ENCODE data around the gene RAB11FIP4.
A peak's percentile ranks its signal among the peaks of the same experiment; 100 is the strongest.
"Not testable (repeated sequence)": the region's sequence is repeated elsewhere in the genome, so short reads cannot be mapped to it uniquely, and the experiment has no call there.

RAB11FIP4 gene, protein sequence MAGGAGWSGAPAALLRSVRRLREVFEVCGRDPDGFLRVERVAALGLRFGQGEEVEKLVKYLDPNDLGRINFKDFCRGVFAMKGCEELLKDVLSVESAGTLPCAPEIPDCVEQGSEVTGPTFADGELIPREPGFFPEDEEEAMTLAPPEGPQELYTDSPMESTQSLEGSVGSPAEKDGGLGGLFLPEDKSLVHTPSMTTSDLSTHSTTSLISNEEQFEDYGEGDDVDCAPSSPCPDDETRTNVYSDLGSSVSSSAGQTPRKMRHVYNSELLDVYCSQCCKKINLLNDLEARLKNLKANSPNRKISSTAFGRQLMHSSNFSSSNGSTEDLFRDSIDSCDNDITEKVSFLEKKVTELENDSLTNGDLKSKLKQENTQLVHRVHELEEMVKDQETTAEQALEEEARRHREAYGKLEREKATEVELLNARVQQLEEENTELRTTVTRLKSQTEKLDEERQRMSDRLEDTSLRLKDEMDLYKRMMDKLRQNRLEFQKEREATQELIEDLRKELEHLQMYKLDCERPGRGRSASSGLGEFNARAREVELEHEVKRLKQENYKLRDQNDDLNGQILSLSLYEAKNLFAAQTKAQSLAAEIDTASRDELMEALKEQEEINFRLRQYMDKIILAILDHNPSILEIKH

DNA sequence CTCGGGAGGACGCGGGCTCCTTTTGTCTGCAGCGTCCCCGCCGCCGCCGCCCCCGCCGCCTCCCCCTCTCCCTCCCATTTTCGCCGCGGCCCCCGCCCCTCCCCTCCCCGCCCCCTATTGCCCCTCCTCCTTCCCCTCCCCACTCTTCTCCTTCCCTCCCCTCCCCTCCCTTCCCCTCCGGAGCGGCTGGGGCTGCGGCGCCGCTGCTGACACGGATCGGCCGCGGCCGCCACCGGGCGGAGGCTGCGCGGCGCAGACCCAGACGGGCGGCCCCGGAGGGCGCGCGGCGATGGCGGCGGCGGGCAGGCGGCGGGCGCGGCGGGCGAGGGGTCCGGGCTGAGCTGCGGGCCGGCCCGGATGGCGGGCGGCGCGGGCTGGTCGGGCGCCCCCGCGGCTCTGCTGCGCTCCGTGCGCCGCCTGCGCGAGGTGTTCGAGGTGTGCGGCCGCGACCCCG, at the start of gene RAB11FIP4:
Gene RAB11FIP4, plus strand, starts transcription at position 180 of the 454 bp plus-strand sequence. Its CDS starts 178 bp downstream, at position 358.
- Histone ChIP-seq H3K27me3 (ENCODE audit: insufficient read depth, poor library complexity, severe bottlenecking) (peaks cover 26% of the 10 kb centered on the region), H3K9me3 (ENCODE audit: severe bottlenecking) (no peaks in the 10 kb centered on the region), H3K4me3 (ENCODE audit: severe bottlenecking) (peak within 1 kb of the TSS; percentile 26), H3K36me3 (ENCODE audit: low read depth) (no peaks in the 10 kb centered on the region), H3K4me1 (ENCODE audit: insufficient read depth, poor library complexity, severe bottlenecking) (no peaks in the 10 kb centered on the region), H3K27ac (ENCODE audit: poor library complexity, severe bottlenecking) (no peak within 1 kb of the TSS)
- TF ChIP-seq, protein P1, sequence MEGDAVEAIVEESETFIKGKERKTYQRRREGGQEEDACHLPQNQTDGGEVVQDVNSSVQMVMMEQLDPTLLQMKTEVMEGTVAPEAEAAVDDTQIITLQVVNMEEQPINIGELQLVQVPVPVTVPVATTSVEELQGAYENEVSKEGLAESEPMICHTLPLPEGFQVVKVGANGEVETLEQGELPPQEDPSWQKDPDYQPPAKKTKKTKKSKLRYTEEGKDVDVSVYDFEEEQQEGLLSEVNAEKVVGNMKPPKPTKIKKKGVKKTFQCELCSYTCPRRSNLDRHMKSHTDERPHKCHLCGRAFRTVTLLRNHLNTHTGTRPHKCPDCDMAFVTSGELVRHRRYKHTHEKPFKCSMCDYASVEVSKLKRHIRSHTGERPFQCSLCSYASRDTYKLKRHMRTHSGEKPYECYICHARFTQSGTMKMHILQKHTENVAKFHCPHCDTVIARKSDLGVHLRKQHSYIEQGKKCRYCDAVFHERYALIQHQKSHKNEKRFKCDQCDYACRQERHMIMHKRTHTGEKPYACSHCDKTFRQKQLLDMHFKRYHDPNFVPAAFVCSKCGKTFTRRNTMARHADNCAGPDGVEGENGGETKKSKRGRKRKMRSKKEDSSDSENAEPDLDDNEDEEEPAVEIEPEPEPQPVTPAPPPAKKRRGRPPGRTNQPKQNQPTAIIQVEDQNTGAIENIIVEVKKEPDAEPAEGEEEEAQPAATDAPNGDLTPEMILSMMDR (IDR thresholded peaks at IDR 0.05; ENCODE audit: poor library complexity, severe bottlenecking), result no peak
- 0 out of 3 replicates have a peak, but pooled peaks have one; percentile 16 for ATAC-seq (ENCODE audit: low read depth)
- DNase-seq (ENCODE audit: low spot score), result no peak

DNA sequence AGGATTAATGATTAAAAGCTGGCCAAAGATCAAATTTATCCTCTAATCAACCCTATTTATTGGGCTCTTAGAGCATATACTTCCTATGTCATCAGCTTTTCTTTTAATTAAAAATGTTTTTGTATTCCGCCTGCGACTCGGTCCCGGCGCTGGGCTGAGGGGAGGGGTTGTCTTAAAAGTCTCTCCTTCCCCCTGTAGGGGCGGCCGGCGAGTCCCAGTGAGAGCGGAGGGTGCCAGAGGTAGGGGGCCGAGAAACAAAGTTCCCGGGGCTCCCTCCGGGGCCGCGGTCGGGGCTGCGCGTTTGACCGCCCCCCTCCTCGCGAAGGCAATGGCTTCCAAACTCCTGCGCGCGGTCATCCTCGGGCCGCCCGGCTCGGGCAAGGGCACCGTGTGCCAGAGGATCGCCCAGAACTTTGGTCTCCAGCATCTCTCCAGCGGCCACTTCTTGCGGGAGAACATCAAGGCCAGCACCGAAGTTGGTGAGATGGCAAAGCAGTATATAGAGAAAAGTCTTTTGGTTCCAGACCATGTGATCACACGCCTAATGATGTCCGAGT, 46.2 kb upstream of the RAB11FIP4 start:
- peak; percentile 14; the same call in 1 of the 3 replicates for ATAC-seq (ENCODE audit: low read depth)
- H3K36me3 ChIP-seq (ENCODE audit: low read depth), result peaks cover 52% of the 10 kb centered on the region

DNA sequence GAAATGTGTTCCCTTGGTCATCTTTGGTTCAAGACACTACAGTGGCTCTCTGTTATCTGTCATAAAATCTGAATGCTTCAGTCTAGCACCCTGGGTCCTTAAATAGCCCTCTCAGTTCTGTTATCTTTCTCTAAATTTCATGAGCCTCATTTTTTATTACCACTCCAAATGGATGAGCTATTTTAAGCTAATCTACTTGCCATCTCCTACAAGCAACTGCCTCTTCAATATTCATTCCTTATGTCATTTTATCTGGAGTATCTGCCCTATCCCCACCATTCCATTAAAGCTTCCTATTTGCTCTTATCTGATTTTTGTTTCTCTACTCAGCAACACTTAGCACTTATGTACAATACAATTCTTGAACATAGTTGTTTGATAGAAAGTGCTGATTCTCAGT, 42.0 kb upstream of the RAB11FIP4 start:
- TF ChIP-seq, protein P1 (IDR thresholded peaks at IDR 0.05; ENCODE audit: poor library complexity, severe bottlenecking), result no peak
- ATAC-seq (ENCODE audit: low read depth) (no peak), DNase-seq (ENCODE audit: low spot score) (no peak)
- H3K4me1 ChIP-seq (ENCODE audit: insufficient read depth, poor library complexity, severe bottlenecking), result no peaks in the 10 kb centered on the region
- no peak overlapping the region for H3K27ac ChIP-seq (ENCODE audit: poor library complexity, severe bottlenecking)
- peaks cover 55% of the 10 kb centered on the region for H3K36me3 ChIP-seq (ENCODE audit: low read depth)
- H3K9me3 ChIP-seq (ENCODE audit: severe bottlenecking), result no peaks in the 10 kb centered on the region
- no peak overlapping the region for H3K4me3 ChIP-seq (ENCODE audit: severe bottlenecking)
- H3K27me3 ChIP-seq (ENCODE audit: insufficient read depth, poor library complexity, severe bottlenecking), result no peaks in the 10 kb centered on the region

More for the DNA sequence above, 46.2 kb upstream of the RAB11FIP4 start:
- DNase-seq (ENCODE audit: low spot score); H3K4me1 ChIP-seq (ENCODE audit: insufficient read depth, poor library complexity, severe bottlenecking); H3K27ac ChIP-seq (ENCODE audit: poor library complexity, severe bottlenecking); H3K4me3 ChIP-seq (ENCODE audit: severe bottlenecking); H3K27me3 ChIP-seq (ENCODE audit: insufficient read depth, poor library complexity, severe bottlenecking); H3K9me3 ChIP-seq (ENCODE audit: severe bottlenecking): not testable (repeated sequence)

DNA sequence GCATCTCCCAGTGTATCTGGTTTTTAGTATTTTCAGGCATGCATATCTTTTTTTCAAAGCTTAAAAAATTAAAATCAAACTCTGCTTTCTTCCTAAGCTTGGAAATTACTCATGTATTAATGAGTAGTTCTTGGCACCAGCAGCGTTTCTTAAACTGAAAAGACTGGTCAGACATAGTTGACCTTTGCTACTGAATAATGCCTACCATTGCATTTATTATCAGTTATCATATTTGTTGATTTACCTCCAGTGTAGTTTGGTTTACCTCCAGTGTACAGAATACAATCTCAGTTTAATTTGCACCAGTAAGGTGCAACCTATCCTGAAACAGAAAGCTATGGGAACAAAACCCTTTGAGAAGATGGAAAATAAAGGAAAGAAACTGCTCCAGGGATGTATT, 35.5 kb upstream of the RAB11FIP4 start:
- Histone ChIP-seq H3K36me3 (ENCODE audit: low read depth) (peaks cover 79% of the 10 kb centered on the region), H3K4me1 (ENCODE audit: insufficient read depth, poor library complexity, severe bottlenecking) (no peaks in the 10 kb centered on the region), H3K4me3 (ENCODE audit: severe bottlenecking) (no peak overlapping the region), H3K27ac (ENCODE audit: poor library complexity, severe bottlenecking) (no peak overlapping the region), H3K27me3 (ENCODE audit: insufficient read depth, poor library complexity, severe bottlenecking) (no peaks in the 10 kb centered on the region), H3K9me3 (ENCODE audit: severe bottlenecking) (no peaks in the 10 kb centered on the region)
- TF ChIP-seq, protein P1 (IDR thresholded peaks at IDR 0.05; ENCODE audit: poor library complexity, severe bottlenecking), result no peak
- DNase-seq (ENCODE audit: low spot score) (no peak), ATAC-seq (ENCODE audit: low read depth) (no peak)

DNA sequence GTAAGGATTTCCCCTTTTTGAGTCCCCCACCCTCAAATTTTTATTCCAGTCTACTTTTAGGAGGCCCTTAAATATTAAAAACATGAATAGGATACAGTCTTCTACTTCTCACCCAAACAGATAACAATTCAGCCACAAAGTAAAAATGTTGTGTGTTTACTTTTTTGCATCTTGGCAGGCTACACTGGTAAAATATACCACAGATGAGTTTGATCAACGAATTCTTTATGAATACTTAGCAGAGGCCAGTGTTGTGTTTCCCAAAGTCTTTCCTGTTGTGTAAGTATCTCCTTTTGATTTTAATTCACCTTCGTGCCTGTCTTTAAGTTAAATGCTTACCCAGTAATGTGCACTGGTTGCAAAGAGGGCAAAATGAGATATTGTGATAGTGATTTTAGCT, 34.4 kb upstream of the RAB11FIP4 start:
- Histone ChIP-seq H3K4me3 (ENCODE audit: severe bottlenecking) (no peak overlapping the region), H3K27ac (ENCODE audit: poor library complexity, severe bottlenecking) (no peak overlapping the region), H3K36me3 (ENCODE audit: low read depth) (peaks cover 81% of the 10 kb centered on the region)

More for the DNA sequence above, 34.4 kb upstream of the RAB11FIP4 start:
- no peak for ATAC-seq (ENCODE audit: low read depth)
- Histone ChIP-seq H3K4me1 (ENCODE audit: insufficient read depth, poor library complexity, severe bottlenecking) (no peaks in the 10 kb centered on the region), H3K27me3 (ENCODE audit: insufficient read depth, poor library complexity, severe bottlenecking) (no peaks in the 10 kb centered on the region), H3K9me3 (ENCODE audit: severe bottlenecking) (no peaks in the 10 kb centered on the region)
- TF ChIP-seq, protein P1 (IDR thresholded peaks at IDR 0.05; ENCODE audit: poor library complexity, severe bottlenecking), result no peak
- no peak for DNase-seq (ENCODE audit: low spot score)
